Urothelium cell line (cell line): Measurements from ENCODE around the gene TOP1.

ENCODE experiments used
- DNase-seq: peaks from one replicate; pipeline ENCODE4 v3.0.0; 2011; ENCODE audit warnings: low spot score, mixed read lengths
- FAIRE-seq: peaks from 2 replicates; lab custom pipeline; 2011; peaks lifted over from hg19 to GRCh38; lab: Jason Lieb, UNC

Gene TOP1

GRCh38 chr20:41054070-41054846, 25.6 kb downstream of the TOP1 start:
- DNase-seq, result no peak
- FAIRE-seq, result no peak

GRCh38 chr20:41054847-41055230, 26.2 kb downstream of the TOP1 start:
- FAIRE-seq (no peak), DNase-seq (no peak)

GRCh38 chr20:41055679-41056078, 27.1 kb downstream of the TOP1 start:
- FAIRE-seq (no peak), DNase-seq (no peak)

- DNase-seq (peak; percentile 32), FAIRE-seq (no peak)
Measured at GRCh38 chr20:41057999-41058673, 29.5 kb downstream of the TOP1 start.

GRCh38 chr20:41058674-41059635, 30.3 kb downstream of the TOP1 start:
- FAIRE-seq (no peak), DNase-seq (no peak)

GRCh38 chr20:41061155-41061554, 32.5 kb downstream of the TOP1 start:
- DNase-seq (no peak), FAIRE-seq (no peak)

- DNase-seq, result no peak
Measured at GRCh38 chr20:41063442-41063841, 34.8 kb downstream of the TOP1 start.

GRCh38 chr20:41064377-41064776, 35.8 kb downstream of the TOP1 start:
- no peak for DNase-seq
- FAIRE-seq, result no peak

More at GRCh38 chr20:41063442-41063841, 34.8 kb downstream of the TOP1 start:
- no peak for FAIRE-seq

GRCh38 chr20:41065716-41066115, 37.1 kb downstream of the TOP1 start:
- DNase-seq, result no peak
- FAIRE-seq, result no peak

GRCh38 chr20:41068806-41069205, 40.2 kb downstream of the TOP1 start:
- FAIRE-seq, result no peak
- no peak for DNase-seq

- DNase-seq, result peak; percentile 46
- FAIRE-seq, result no peak
Measured at GRCh38 chr20:41072190-41072863, 43.7 kb downstream of the TOP1 start.

GRCh38 chr20:41072915-41073314, 44.3 kb downstream of the TOP1 start:
- FAIRE-seq (no peak), DNase-seq (no peak)

- no peak for FAIRE-seq
- DNase-seq, result no peak
Measured at GRCh38 chr20:41074441-41074840, 45.8 kb downstream of the TOP1 start.

GRCh38 chr20:41076776-41077175, 48.2 kb downstream of the TOP1 start:
- DNase-seq (no peak), FAIRE-seq (no peak)

GRCh38 chr20:41078329-41078728, 49.7 kb downstream of the TOP1 start:
- peak; percentile 29 for DNase-seq
- no peak for FAIRE-seq

GRCh38 chr20:41079066-41079465, 50.4 kb downstream of the TOP1 start:
- DNase-seq (no peak), FAIRE-seq (no peak)

GRCh38 chr20:41080866-41081265, 52.2 kb downstream of the TOP1 start:
- FAIRE-seq (no peak), DNase-seq (no peak)

GRCh38 chr20:41081276-41081814, 52.7 kb downstream of the TOP1 start:
- DNase-seq (no peak), FAIRE-seq (no peak)

- DNase-seq (no peak), FAIRE-seq (no peak)
Measured at GRCh38 chr20:41082306-41082705, 53.7 kb downstream of the TOP1 start.

- DNase-seq, result no peak
Measured at GRCh38 chr20:41085606-41086005, 57.0 kb downstream of the TOP1 start.

More at GRCh38 chr20:41085606-41086005, 57.0 kb downstream of the TOP1 start:
- no peak for FAIRE-seq
